A549 (cell line): ENCODE data around the gene PCBP3. TPM values are rescaled to one million over a fixed set of nuclear protein-coding genes. Genes with fewer than 3 reads are reported as not detected.

Source experiments
- ATAC-seq, 2 experiments: fragments of 200-7000 bp in 1 of 2; fragments of >200 bp in 1 of 2; cut with Nextera tagmentation in 1 of 2; cut with Tn5 transposase in 1 of 2; 3 replicates each; pipeline versions ENCODE4 v1.8.0 to v1.9.1; 2018 to 2020; ENCODE audit warnings: mild to moderate bottlenecking in 1 of 2, moderate library complexity in 1 of 2
- CTCF ChIA-PET: fragments of 300-600 bp; sonication (Branson Sonifier 250); formaldehyde crosslinking; extraction: SDS; loops from one replicate; lab custom pipeline; 2021; ENCODE audit warnings: antibody characterized with exemption, inconsistent platforms; lab: Yijun Ruan, JAX
- POLR2A ChIA-PET: fragments of 350-600 bp; formaldehyde crosslinking; extraction: SDS; loops from one replicate; lab custom pipeline; 2021; ENCODE audit warnings: antibody characterized with exemption, inconsistent platforms; lab: Yijun Ruan, JAX
- DNase-seq, 2 experiments: peaks; one replicate each; pipeline versions ENCODE4 v3.0.0 to v3.0.0-alpha.2; 2011 to 2016; ENCODE audit warnings: low read depth in 1 of 2, low spot score in 1 of 2
- FAIRE-seq: peaks from 2 replicates; lab custom pipeline; 2011; peaks lifted over from hg19 to GRCh38; lab: Jason Lieb, UNC
- H3K27ac ChIP-seq, 2 experiments: fragments of >200 bp; sonication (Bioruptor Twin); formaldehyde crosslinking; 3 replicates each; pipeline ENCODE4 v1.5.1; 2016 to 2017
- H3K4me1 ChIP-seq: fragments of >200 bp; sonication (Bioruptor Twin); formaldehyde crosslinking; 3 replicates; pipeline ENCODE4 v1.6.1; 2016
- H3K4me2 ChIP-seq: fragments of >200 bp; sonication (Bioruptor Twin); formaldehyde crosslinking; 3 replicates; pipeline ENCODE4 v1.6.1; 2016
- H3K4me3 ChIP-seq: fragments of >200 bp; sonication (Bioruptor Twin); formaldehyde crosslinking; 3 replicates; pipeline ENCODE4 v1.5.1; 2016
- H3K9me3 ChIP-seq: fragments of >200 bp; sonication (Bioruptor Twin); formaldehyde crosslinking; 3 replicates; pipeline ENCODE4 v1.6.1; 2016
- CBX2 ChIP-seq: fragments of 200-600 bp; sonication (generic); IDR thresholded peaks from 2 replicates; pipeline ENCODE4 v1.6.1; 2016; ENCODE audit warnings: low read depth, mild to moderate bottlenecking, borderline replicate concordance
- CBX8 ChIP-seq: fragments of 200-600 bp; sonication (generic); IDR thresholded peaks from 2 replicates; pipeline ENCODE4 v1.6.1; 2016
- CHD2 ChIP-seq: fragments of 150-350 bp; IDR thresholded peaks from 2 replicates; pipeline ENCODE4 v1.6.1; 2014; ENCODE audit warnings: low read length; ENCODE audit not compliant: partially characterized antibody
- E2F6 ChIP-seq: IDR thresholded peaks from 2 replicates; pipeline ENCODE4 v1.6.1; 2012; ENCODE audit warnings: low read depth, borderline replicate concordance
- EHF ChIP-seq: fragments of 250-450 bp; sonication (Bioruptor Pico); IDR thresholded peaks from 2 replicates; pipeline ENCODE4 v1.5.0; 2020; ENCODE audit warnings: mild to moderate bottlenecking
- FOSL2 ChIP-seq, 2 experiments: fragments of 450-650 bp in 1 of 2; fragments of >200 bp in 1 of 2; sonication (Bioruptor Twin) in 1 of 2; formaldehyde crosslinking; IDR thresholded peaks; 2 replicates each; pipeline versions ENCODE4 v1.5.0 to v1.6.1; 2016 to 2020; ENCODE audit warnings: mild to moderate bottlenecking in 1 of 2, moderate library complexity in 1 of 2
- HES2 ChIP-seq: fragments of >200 bp; sonication (Bioruptor Twin); formaldehyde crosslinking; IDR thresholded peaks from 2 replicates; pipeline ENCODE4 v1.6.1; 2016
- HOXB13 ChIP-seq: fragments of 250-450 bp; sonication (Bioruptor Pico); IDR thresholded peaks from 2 replicates; pipeline ENCODE4 v1.5.0; 2020; ENCODE audit warnings: low read depth, mild to moderate bottlenecking, moderate library complexity
- HOXB5 ChIP-seq: fragments of 250-450 bp; sonication (Bioruptor Pico); IDR thresholded peaks from 2 replicates; pipeline ENCODE4 v1.5.0; 2020; ENCODE audit warnings: mild to moderate bottlenecking, moderate library complexity
- JUN ChIP-seq, 2 experiments: fragments of >200 bp; sonication (Bioruptor Twin); formaldehyde crosslinking; IDR thresholded peaks; 2 replicates in 1 of 2; 3 replicates in 1 of 2; pipeline ENCODE4 v1.6.1; 2016 to 2017
- KDM5A ChIP-seq: fragments of 200-600 bp; sonication (generic); IDR thresholded peaks from 2 replicates; pipeline ENCODE4 v1.6.1; 2016; ENCODE audit warnings: antibody characterized with exemption, mild to moderate bottlenecking
- MAZ ChIP-seq: fragments of 150-350 bp; IDR thresholded peaks from 2 replicates; pipeline ENCODE4 v1.6.1; 2014; ENCODE audit warnings: antibody characterized with exemption, low read depth, low read length, borderline replicate concordance
- MYC ChIP-seq: IDR thresholded peaks from 2 replicates; pipeline ENCODE4 v1.6.1; 2012; ENCODE audit warnings: mild to moderate bottlenecking, inconsistent platforms, low read length, improper control_type of control experiment, borderline replicate concordance
- SMC3 ChIP-seq: fragments of >200 bp; sonication (Bioruptor Twin); formaldehyde crosslinking; IDR thresholded peaks from 3 replicates; pipeline ENCODE4 v1.6.1; 2018; ENCODE audit warnings: inconsistent platforms
- SREBF2 ChIP-seq: fragments of 450-650 bp; IDR thresholded peaks from 2 replicates; pipeline ENCODE4 v1.6.1; 2014; ENCODE audit warnings: mild to moderate bottlenecking, moderate library complexity
- TP53 ChIP-seq: fragments of 250-450 bp; sonication (Bioruptor Pico); IDR thresholded peaks from 2 replicates; pipeline ENCODE4 v1.5.0; 2021; ENCODE audit warnings: mild to moderate bottlenecking, moderate library complexity
- USF2 ChIP-seq: fragments of 450-650 bp; IDR thresholded peaks from 2 replicates; pipeline ENCODE4 v1.6.1; 2014; ENCODE audit warnings: antibody characterized with exemption
- ZFP36 ChIP-seq: fragments of 450-650 bp; IDR thresholded peaks from 2 replicates; pipeline ENCODE4 v1.6.1; 2014; ENCODE audit warnings: borderline replicate concordance; ENCODE audit not compliant: partially characterized antibody
- ZNF302 ChIP-seq: fragments of 250-450 bp; sonication (Bioruptor Pico); IDR thresholded peaks from 2 replicates; pipeline ENCODE4 v1.9.0; 2021; ENCODE audit warnings: inconsistent platforms, mild to moderate bottlenecking, moderate library complexity
- WGBS: methylation state at CpG from one replicate; pipeline ENCODE4 v1.1.6; 2017; ENCODE audit errors: missing lambda C conversion rate; 5-methylcytosine and 5-hydroxymethylcytosine counted together
- polyA plus RNA-seq, 4 experiments: library from polyadenylated mRNA; depleted of rRNA in 3 of 4; stranded (reverse); fragments of >200 nt; fragmentation: RNase III in 1 of 4; extraction: RNeasy Plus Mini Kit Qiagen cat#74134 plus additional on column Dnase treatment in 1 of 4; gene quantifications; 2 replicates in 3 of 4; 3 replicates in 1 of 4; pipeline ENCODE4 v1.2.3, GENCODE V29; 2011 to 2017

Gene PCBP3
- polyA plus RNA-seq, 2 of the 4 experiments (the other 2 are of a cell fraction): 0.30 to 0.34 TPM

- ChIA-PET POLR2A (no interaction called here), CTCF (no interaction called here)
- H3K9me3 ChIP-seq: no peaks in the 10 kb centered on the region
- FAIRE-seq: no peak
- H3K4me1 ChIP-seq: peaks cover under 1% of the 10 kb centered on the region; the same call in 1 of the 3 replicates
- 63% methylated on average over 7 of the region's 7 CpGs for WGBS
- TF ChIP-seq TP53 (CRISPR knock-in tag) (no peak), MYC (no peak)
- no peak for DNase-seq
- H3K4me3 ChIP-seq: no peak overlapping the region
- H3K27ac ChIP-seq: no peak overlapping the region
- no peak overlapping the region for H3K4me2 ChIP-seq
- no peak for ATAC-seq
Measured at GRCh38 chr21:45742247-45742646, 98.7 kb downstream of the PCBP3 start.

GRCh38 chr21:45745256-45745655 lies 101.7 kb downstream of the PCBP3 start:
- no peak for FAIRE-seq
- Histone ChIP-seq H3K4me2 (no peak overlapping the region), H3K27ac (no peak overlapping the region), H3K4me3 (no peak overlapping the region), H3K4me1 (peaks cover 12% of the 10 kb centered on the region; the same call in 1 of the 3 replicates), H3K9me3 (no peaks in the 10 kb centered on the region)
- POLR2A ChIA-PET: no interaction called here
- no peak for TF ChIP-seq ZNF302 (CRISPR knock-in tag)
- TF ChIP-seq MYC: no peak
- no peak for ATAC-seq
- WGBS: 75% methylated on average over 3 of the region's 7 CpGs
- CTCF ChIA-PET: no interaction called here
- DNase-seq: no peak

GRCh38 chr21:45747233-45747766 lies 103.8 kb downstream of the PCBP3 start:
- Histone ChIP-seq H3K27ac (peak overlapping the region in 1 of 2 experiments; percentile 57; a peak in 3 of 6 replicates), H3K4me1 (peaks cover 12% of the 10 kb centered on the region; the same call in 1 of the 3 replicates), H3K4me2 (peak overlapping the region; percentile 41), H3K4me3 (no peak overlapping the region), H3K9me3 (no peaks in the 10 kb centered on the region)
- TF ChIP-seq MAZ (no peak), HOXB13 (CRISPR knock-in tag) (no peak), USF2 (no peak), CHD2 (no peak), MYC (no peak), EHF (CRISPR knock-in tag) (no peak), HOXB5 (CRISPR knock-in tag) (no peak), JUN (IDR thresholded peaks at IDR 0.05) (no peak), SMC3 (no peak), KDM5A (no peak), E2F6 (no peak), CBX2 (no peak), ZFP36 (no peak), CBX8 (no peak), HES2 (no peak)
- CTCF ChIA-PET: no interaction called here
- FAIRE-seq: no peak
- POLR2A ChIA-PET: no interaction called here
- ATAC-seq: peak in 1 of 2 experiments; percentile 44; a peak in 3 of 6 replicates
- DNase-seq: no peak
- WGBS: 75% methylated on average over 9 of the region's 14 CpGs

GRCh38 chr21:45747802-45748445 lies 104.4 kb downstream of the PCBP3 start:
- H3K4me2 ChIP-seq: peak overlapping the region; percentile 41

More at GRCh38 chr21:45747802-45748445, 104.4 kb downstream of the PCBP3 start:
- Histone ChIP-seq H3K27ac (peak overlapping the region in 1 of 2 experiments; percentile 57; a peak in 3 of 6 replicates), H3K4me1 (peaks cover 12% of the 10 kb centered on the region; the same call in 1 of the 3 replicates), H3K4me3 (no peak overlapping the region), H3K9me3 (no peaks in the 10 kb centered on the region)
- DNase-seq (peak; percentile 23 to 38), FAIRE-seq (no peak), ATAC-seq (peak; percentile 95 to 99)
- TF ChIP-seq FOSL2 (IDR thresholded peaks at IDR 0.05) (0 out of 2 replicates have a peak, but pooled peaks have one; percentile 25), FOSL2 (CRISPR knock-in tag; IDR thresholded peaks at IDR 0.05) (peak; percentile 90), SREBF2 (no peak)
- ChIA-PET POLR2A (no interaction called here), CTCF (interaction anchor here (0.9 to 1.1 kb wide), 2 partner anchors 10 to 47 kb away, joined by 3 to 4 read pairs; no protein-coding TSS in a partner anchor)
- 66% methylated on average over 11 of the region's 18 CpGs for WGBS
